Prostate gland (tissue), 2 donors: ENCODE data around the gene PTPRA.

ENCODE experiments used
- POLR2A ChIP-seq: fragments of 450-650 bp; IDR thresholded peaks from one replicate; pipeline ENCODE4 v1.6.1; 2016; ENCODE audit warnings: antibody characterized with exemption, mild to moderate bottlenecking
- POLR2AphosphoS5 ChIP-seq: sonication (generic); formaldehyde crosslinking; IDR thresholded peaks from one replicate; pipeline ENCODE4 v1.6.1; 2017; ENCODE audit warnings: antibody characterized with exemption
- TF ChIP-seq, protein P1 (sequence below), 4 experiments: fragments of 200-600 bp in 2 of 4; fragments of 450-650 bp in 2 of 4; sonication (generic) in 2 of 4; IDR thresholded peaks; 1 replicate in 3 of 4; 2 replicates in 1 of 4; pipeline ENCODE4 v1.5.1; 2016 to 2019; ENCODE audit warnings: antibody characterized with exemption in 4 of 4, mild to moderate bottlenecking in 2 of 4, moderate library complexity in 2 of 4

DNA sequence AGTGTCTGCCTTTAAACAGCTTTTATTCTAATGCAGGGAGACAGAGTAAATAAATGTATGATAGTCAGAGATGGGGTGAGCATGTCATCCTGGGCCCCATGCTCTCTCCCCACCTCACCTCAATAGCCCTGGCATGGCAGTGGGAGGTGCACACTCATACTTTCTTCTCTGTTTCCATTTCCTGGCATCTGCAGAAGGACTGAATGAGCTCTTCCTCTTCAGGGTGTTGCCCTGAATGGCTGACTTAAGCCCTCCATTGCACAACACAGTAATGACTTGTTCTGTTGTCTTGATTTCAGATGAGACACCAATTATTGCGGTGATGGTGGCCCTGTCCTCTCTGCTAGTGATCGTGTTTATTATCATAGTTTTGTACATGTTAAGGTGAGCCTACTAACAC is 113.2 kb downstream of the PTPRA start:
- TF ChIP-seq, protein P1, sequence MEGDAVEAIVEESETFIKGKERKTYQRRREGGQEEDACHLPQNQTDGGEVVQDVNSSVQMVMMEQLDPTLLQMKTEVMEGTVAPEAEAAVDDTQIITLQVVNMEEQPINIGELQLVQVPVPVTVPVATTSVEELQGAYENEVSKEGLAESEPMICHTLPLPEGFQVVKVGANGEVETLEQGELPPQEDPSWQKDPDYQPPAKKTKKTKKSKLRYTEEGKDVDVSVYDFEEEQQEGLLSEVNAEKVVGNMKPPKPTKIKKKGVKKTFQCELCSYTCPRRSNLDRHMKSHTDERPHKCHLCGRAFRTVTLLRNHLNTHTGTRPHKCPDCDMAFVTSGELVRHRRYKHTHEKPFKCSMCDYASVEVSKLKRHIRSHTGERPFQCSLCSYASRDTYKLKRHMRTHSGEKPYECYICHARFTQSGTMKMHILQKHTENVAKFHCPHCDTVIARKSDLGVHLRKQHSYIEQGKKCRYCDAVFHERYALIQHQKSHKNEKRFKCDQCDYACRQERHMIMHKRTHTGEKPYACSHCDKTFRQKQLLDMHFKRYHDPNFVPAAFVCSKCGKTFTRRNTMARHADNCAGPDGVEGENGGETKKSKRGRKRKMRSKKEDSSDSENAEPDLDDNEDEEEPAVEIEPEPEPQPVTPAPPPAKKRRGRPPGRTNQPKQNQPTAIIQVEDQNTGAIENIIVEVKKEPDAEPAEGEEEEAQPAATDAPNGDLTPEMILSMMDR (IDR thresholded peaks at IDR 0.05): no peak
- TF ChIP-seq POLR2A: no peak
- no peak for TF ChIP-seq POLR2AphosphoS5
